Breast epithelium (tissue), 3 donors: ENCODE data around the gene UNC50.

Source experiments
- POLR2A ChIP-seq: fragments of 450-650 bp; IDR thresholded peaks from one replicate; pipeline ENCODE4 v1.6.1; 2016; ENCODE audit warnings: antibody characterized with exemption, mild to moderate bottlenecking, moderate library complexity
- POLR2AphosphoS5 ChIP-seq, 3 donors: sonication (generic); formaldehyde crosslinking; IDR thresholded peaks; one replicate each; pipeline ENCODE4 v1.6.1; 2017; ENCODE audit warnings: antibody characterized with exemption in 3 of 3

DNA sequence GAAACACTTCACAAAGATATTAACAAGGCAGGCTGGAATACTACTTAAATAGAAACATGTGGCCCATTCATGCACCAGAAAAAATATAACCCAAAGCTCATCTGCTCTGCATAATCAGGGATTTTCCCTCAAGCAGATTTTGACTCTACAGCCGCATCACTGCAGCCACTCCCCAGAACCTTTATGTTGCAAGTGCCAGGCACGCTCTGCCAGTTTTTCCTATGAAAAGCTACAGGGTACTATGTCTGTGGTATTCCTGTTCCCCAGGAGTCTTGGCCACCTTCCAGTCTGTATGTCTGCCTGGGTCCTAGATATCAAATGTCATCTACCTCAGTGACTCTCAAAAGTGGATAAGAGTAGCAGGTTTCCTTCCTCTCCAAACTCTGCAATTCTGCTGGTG is 3.8 kb upstream of the UNC50 start:
- no peak for TF ChIP-seq POLR2AphosphoS5 (IDR thresholded peaks at IDR 0.05)
- TF ChIP-seq POLR2A, result no peak
